PC-9 (cell line): ENCODE results near the gene PERCC1. TPM values are rescaled to one million over a fixed set of nuclear protein-coding genes. Genes with fewer than 3 reads are reported as not detected.

Experiments used
- BruUV-seq: library from RNA; stranded (reverse); fragments of 400-500 nt; replicated peaks from 2 replicates; lab custom pipeline; 2021; lab: Mats Ljungman, UMichigan
- CTCF ChIA-PET: fragments of 300-600 bp; sonication (Branson Sonifier 250); formaldehyde crosslinking; loops from one replicate; lab custom pipeline; 2022; ENCODE audit warnings: antibody characterized with exemption; lab: Charles Lee
- POLR2A ChIA-PET: fragments of 300-600 bp; sonication (Branson Sonifier 250); formaldehyde crosslinking; loops from one replicate; lab custom pipeline; 2022; ENCODE audit warnings: antibody characterized with exemption; ENCODE audit not compliant: unreplicated experiment; lab: Charles Lee
- DNase-seq, 2 experiments: peaks; one replicate each; pipeline versions ENCODE4 v3.0.0 to v3.0.0-alpha.2; 2015 to 2022; ENCODE audit warnings: mixed read lengths in 1 of 2
- H2AFZ ChIP-seq: fragments of 200-600 bp; sonication (generic); 2 replicates; pipeline ENCODE4 v1.8.1; 2017; ENCODE audit warnings: antibody characterized with exemption
- H3F3A ChIP-seq: fragments of 200-600 bp; sonication (generic); 2 replicates; pipeline ENCODE4 v1.8.1; 2017; ENCODE audit warnings: antibody characterized with exemption, mild to moderate bottlenecking, low read depth; ENCODE audit not compliant: insufficient read depth
- H3K27ac ChIP-seq: fragments of 200-600 bp; sonication (generic); 2 replicates; pipeline ENCODE4 v1.6.1; 2016; ENCODE audit warnings: mixed run types
- H3K27me3 ChIP-seq: fragments of 200-600 bp; sonication (generic); 2 replicates; pipeline ENCODE4 v1.6.1; 2016; ENCODE audit warnings: low read depth, mixed run types; ENCODE audit not compliant: insufficient read depth
- H3K36me3 ChIP-seq: fragments of 200-600 bp; sonication (generic); 2 replicates; pipeline ENCODE4 v1.6.1; 2016; ENCODE audit warnings: low read depth, mixed run types
- H3K4me1 ChIP-seq: fragments of 200-600 bp; sonication (generic); replicated peaks from 2 replicates; pipeline ENCODE4 v1.6.1; 2016; ENCODE audit warnings: mixed run types; ENCODE audit not compliant: insufficient read depth
- H3K4me2 ChIP-seq: fragments of 200-600 bp; sonication (generic); 2 replicates; pipeline ENCODE4 v1.6.1; 2017; ENCODE audit warnings: mixed run types
- H3K4me3 ChIP-seq: fragments of 200-600 bp; sonication (generic); 2 replicates; pipeline ENCODE4 v1.6.1; 2016; ENCODE audit warnings: mixed run types
- H3K79me2 ChIP-seq: fragments of 200-600 bp; sonication (generic); 2 replicates; pipeline ENCODE4 v1.6.1; 2017; ENCODE audit warnings: low read depth, mixed run types
- H3K9me2 ChIP-seq: fragments of 200-600 bp; sonication (generic); 2 replicates; pipeline ENCODE4 v1.8.1; 2017; ENCODE audit warnings: mild to moderate bottlenecking; ENCODE audit not compliant: insufficient read depth
- H3K9me3 ChIP-seq: fragments of 200-600 bp; sonication (generic); 2 replicates; pipeline ENCODE4 v1.8.1; 2016; ENCODE audit warnings: low read depth; ENCODE audit not compliant: insufficient read depth
- H4K20me1 ChIP-seq: fragments of 200-600 bp; sonication (generic); 2 replicates; pipeline ENCODE4 v1.8.1; 2017; ENCODE audit not compliant: insufficient read depth
- EZH2 ChIP-seq: fragments of 200-600 bp; sonication (generic); IDR thresholded peaks from 2 replicates; pipeline ENCODE4 v1.8.0; 2017; ENCODE audit warnings: antibody characterized with exemption, low read depth
- intact Hi-C: fragments of 100-400 bp; cut with micrococcal nuclease; formaldehyde crosslinking; loops from one replicate; pipeline ENCODE4 v1.10.0; 2022; ENCODE audit not compliant: unreplicated experiment
- total RNA-seq: library from RNA; stranded (reverse); gene quantifications from 2 replicates; pipeline ENCODE4 v1.2.3, GENCODE V29; 2021
- TF ChIP-seq, protein P1 (sequence below): fragments of 200-600 bp; sonication (generic); conservative IDR thresholded peaks from 2 replicates; pipeline ENCODE4 v1.6.1; 2017; ENCODE audit warnings: mixed run types, antibody characterized with exemption, mild to moderate bottlenecking, moderate library complexity

PERCC1 gene
- total RNA-seq, 1 experiment from 2014 or later, result not detected

DNA sequence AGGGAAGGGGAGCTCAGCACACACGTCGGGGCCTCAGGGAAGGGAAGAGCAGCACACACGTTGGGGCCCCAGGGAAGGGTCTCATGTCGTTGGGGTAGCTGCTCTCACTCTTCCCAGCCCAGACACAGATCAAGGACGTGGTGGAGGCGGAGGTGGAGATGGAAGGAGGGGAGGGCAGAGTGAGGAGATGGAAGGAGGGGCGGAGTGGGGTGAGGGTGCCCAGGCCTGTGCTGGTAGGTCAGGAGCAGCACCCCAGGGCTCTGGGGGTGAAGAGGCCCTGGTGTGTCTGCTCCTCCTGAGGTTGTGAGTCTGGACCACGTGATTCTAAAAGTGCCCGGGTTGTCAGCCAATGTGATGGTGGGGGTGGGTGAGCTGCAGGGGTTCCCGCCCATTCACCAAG, 29.1 kb downstream of the PERCC1 start:
- Histone ChIP-seq H4K20me1 (no peaks in the 10 kb centered on the region; the same call in 1 of the 2 replicates), H3K9me2 (no peaks in the 10 kb centered on the region), H2AFZ (no peak overlapping the region), H3K4me2 (no peak overlapping the region), H3K4me3 (no peak overlapping the region), H3K27me3 (no peaks in the 10 kb centered on the region), H3K4me1 (no peaks in the 10 kb centered on the region), H3K79me2 (no peaks in the 10 kb centered on the region), H3K9me3 (no peaks in the 10 kb centered on the region), H3K36me3 (no peaks in the 10 kb centered on the region), H3K27ac (no peak overlapping the region), H3F3A (no peaks in the 10 kb centered on the region)
- intact Hi-C loops, result no loop called here
- DNase-seq, result no peak
- CTCF ChIA-PET, result no interaction called here
- BruUV-seq, result no TSS peak
- POLR2A ChIA-PET, result interaction anchor here (0.6 kb wide), 1 partner anchor 152 kb away, joined by 3 read pairs; no protein-coding TSS in a partner anchor
- TF ChIP-seq EZH2, result no peak
- TF ChIP-seq, protein P1, sequence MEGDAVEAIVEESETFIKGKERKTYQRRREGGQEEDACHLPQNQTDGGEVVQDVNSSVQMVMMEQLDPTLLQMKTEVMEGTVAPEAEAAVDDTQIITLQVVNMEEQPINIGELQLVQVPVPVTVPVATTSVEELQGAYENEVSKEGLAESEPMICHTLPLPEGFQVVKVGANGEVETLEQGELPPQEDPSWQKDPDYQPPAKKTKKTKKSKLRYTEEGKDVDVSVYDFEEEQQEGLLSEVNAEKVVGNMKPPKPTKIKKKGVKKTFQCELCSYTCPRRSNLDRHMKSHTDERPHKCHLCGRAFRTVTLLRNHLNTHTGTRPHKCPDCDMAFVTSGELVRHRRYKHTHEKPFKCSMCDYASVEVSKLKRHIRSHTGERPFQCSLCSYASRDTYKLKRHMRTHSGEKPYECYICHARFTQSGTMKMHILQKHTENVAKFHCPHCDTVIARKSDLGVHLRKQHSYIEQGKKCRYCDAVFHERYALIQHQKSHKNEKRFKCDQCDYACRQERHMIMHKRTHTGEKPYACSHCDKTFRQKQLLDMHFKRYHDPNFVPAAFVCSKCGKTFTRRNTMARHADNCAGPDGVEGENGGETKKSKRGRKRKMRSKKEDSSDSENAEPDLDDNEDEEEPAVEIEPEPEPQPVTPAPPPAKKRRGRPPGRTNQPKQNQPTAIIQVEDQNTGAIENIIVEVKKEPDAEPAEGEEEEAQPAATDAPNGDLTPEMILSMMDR, result no peak

DNA sequence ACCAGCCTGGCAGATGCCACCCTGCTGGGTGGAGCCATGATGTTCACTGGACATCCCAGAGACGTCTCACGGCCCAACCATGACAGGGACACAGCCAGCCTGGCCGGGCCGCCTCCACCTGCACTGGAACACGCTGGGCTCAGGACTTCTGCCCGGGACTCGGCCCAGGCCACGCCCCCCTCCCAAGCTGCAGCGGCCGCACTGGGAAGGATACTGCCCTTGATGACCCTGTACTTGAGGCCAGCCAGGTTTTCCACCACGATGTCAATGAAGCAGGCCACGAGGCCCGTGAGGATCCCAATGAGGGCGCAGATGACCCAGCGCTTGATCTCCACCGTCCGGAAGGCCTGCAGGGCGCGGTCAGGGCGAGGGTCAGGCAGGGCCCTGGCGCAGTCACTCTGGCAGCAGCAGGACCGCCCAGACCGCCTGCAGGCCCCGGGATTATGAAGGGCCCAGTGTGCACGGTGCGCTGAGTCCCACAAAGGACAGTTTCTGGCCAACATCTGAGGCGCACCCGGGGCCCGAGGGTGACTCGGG, 29.8 kb downstream of the PERCC1 start:
- Histone ChIP-seq H4K20me1 (no peaks in the 10 kb centered on the region; the same call in 1 of the 2 replicates), H3K9me2 (no peaks in the 10 kb centered on the region), H3K27me3 (no peaks in the 10 kb centered on the region), H3K36me3 (no peaks in the 10 kb centered on the region), H3K9me3 (no peaks in the 10 kb centered on the region), H3K79me2 (no peaks in the 10 kb centered on the region), H2AFZ (no peak overlapping the region), H3K4me2 (no peak overlapping the region), H3F3A (no peaks in the 10 kb centered on the region), H3K4me3 (no peak overlapping the region), H3K4me1 (no peaks in the 10 kb centered on the region), H3K27ac (no peak overlapping the region)
- DNase-seq, result no peak
- intact Hi-C loops, result no loop called here
- POLR2A ChIA-PET, result interaction anchor here (0.6 kb wide), 1 partner anchor 217 kb away, joined by 3 read pairs; no protein-coding TSS in a partner anchor
- TF ChIP-seq, protein P1, result no peak
- no peak for TF ChIP-seq EZH2
- BruUV-seq, result no TSS peak
- CTCF ChIA-PET, result no interaction called here

DNA sequence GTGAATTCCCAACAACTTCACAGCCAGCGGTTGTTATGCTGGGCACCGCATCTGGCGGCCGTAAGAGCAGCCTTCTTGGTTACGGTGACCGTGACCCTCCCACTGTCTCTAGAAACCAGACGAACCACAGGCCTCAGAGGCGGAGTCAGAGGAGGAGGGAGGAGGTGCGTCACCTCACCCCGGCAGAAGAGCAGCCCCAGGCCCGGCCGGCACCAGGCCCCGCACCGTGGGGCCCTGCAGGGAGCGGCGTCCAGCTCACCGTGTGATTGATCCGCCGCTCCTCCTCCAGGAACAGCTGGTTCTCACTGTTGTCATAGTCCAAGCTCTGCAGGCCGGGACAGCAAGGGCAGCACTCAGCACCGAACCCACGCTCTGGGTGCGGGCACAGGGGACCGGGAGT, 30.3 kb downstream of the PERCC1 start:
- no TSS peak for BruUV-seq
- no peaks in the 10 kb centered on the region for H3K36me3 ChIP-seq
- H3K4me3 ChIP-seq, result no peak overlapping the region
- no peak overlapping the region for H2AFZ ChIP-seq
- H3K9me3 ChIP-seq, result no peaks in the 10 kb centered on the region
- no peaks in the 10 kb centered on the region for H3K9me2 ChIP-seq
- intact Hi-C loops, result no loop called here
- peaks cover under 1% of the 10 kb centered on the region; the same call in 1 of the 2 replicates for H3K79me2 ChIP-seq
- H4K20me1 ChIP-seq, result peaks cover 4% of the 10 kb centered on the region
- H3K27me3 ChIP-seq, result no peaks in the 10 kb centered on the region
- H3K4me2 ChIP-seq, result no peak overlapping the region
- POLR2A ChIA-PET, result interaction anchor here (0.6 kb wide), 1 partner anchor 218 kb away, joined by 3 read pairs; no protein-coding TSS in a partner anchor
- TF ChIP-seq, protein P1, result no peak
- TF ChIP-seq EZH2, result no peak
- no peak overlapping the region for H3K27ac ChIP-seq
- H3F3A ChIP-seq, result no peaks in the 10 kb centered on the region
- CTCF ChIA-PET, result no interaction called here
- H3K4me1 ChIP-seq, result no peaks in the 10 kb centered on the region
- DNase-seq, result no peak
